Mesenchymal stem cell (in vitro differentiated cells and primary cell): ENCODE results near the gene AP3S2.

Source experiments
- DNase-seq: peaks from one replicate; pipeline ENCODE4 v3.0.0-alpha.2; 2013
- H2AFZ ChIP-seq: one replicate; pipeline ENCODE4 v1.6.1; 2013; ENCODE audit warnings: low read depth, mild to moderate bottlenecking, control low read depth, inconsistent platforms, low read length, moderate library complexity
- H2AK5ac ChIP-seq: 2 replicates; pipeline ENCODE4 v1.6.1; 2013; ENCODE audit warnings: low read length, moderate library complexity, mild to moderate bottlenecking, inconsistent platforms; ENCODE audit not compliant: severe bottlenecking
- H2BK120ac ChIP-seq: one replicate; pipeline ENCODE4 v1.6.1; 2013; ENCODE audit warnings: low read depth, mild to moderate bottlenecking, inconsistent platforms, low read length, moderate library complexity
- H2BK12ac ChIP-seq, 2 experiments: one replicate each; pipeline ENCODE4 v1.6.1; 2013; ENCODE audit warnings: inconsistent platforms in 2 of 2, low read length in 2 of 2, mild to moderate bottlenecking in 2 of 2, moderate library complexity in 2 of 2, control low read depth in 1 of 2
- H2BK15ac ChIP-seq: one replicate; pipeline ENCODE4 v1.6.1; 2013; ENCODE audit warnings: mild to moderate bottlenecking, low read depth, inconsistent platforms; ENCODE audit not compliant: poor library complexity, severe bottlenecking
- H2BK5ac ChIP-seq: 2 replicates; pipeline ENCODE4 v1.6.1; 2013; ENCODE audit warnings: low read depth, mild to moderate bottlenecking, low read length, control low read depth, inconsistent platforms; ENCODE audit not compliant: poor library complexity, severe bottlenecking
- H3K14ac ChIP-seq, 2 experiments: one replicate each; pipeline ENCODE4 v1.6.1; 2013; ENCODE audit warnings: inconsistent platforms in 2 of 2, low read length in 2 of 2, control low read depth in 1 of 2, mild to moderate bottlenecking in 1 of 2, moderate library complexity in 1 of 2
- H3K18ac ChIP-seq, 2 experiments: one replicate each; pipeline ENCODE4 v1.6.1; 2013; ENCODE audit warnings: inconsistent platforms in 2 of 2, low read length in 2 of 2, control low read depth in 1 of 2, low read depth in 1 of 2, mild to moderate bottlenecking in 1 of 2
- H3K23ac ChIP-seq, 2 experiments: one replicate each; pipeline ENCODE4 v1.6.1; 2013; ENCODE audit warnings: inconsistent platforms in 2 of 2, low read length in 2 of 2, mild to moderate bottlenecking in 2 of 2, moderate library complexity in 2 of 2, control low read depth in 1 of 2
- H3K27ac ChIP-seq: 2 replicates; pipeline ENCODE4 v1.5.1; 2013; ENCODE audit warnings: mild to moderate bottlenecking, moderate library complexity, low read length, control low read depth, inconsistent platforms; ENCODE audit not compliant: poor library complexity, severe bottlenecking
- H3K27me3 ChIP-seq, 2 experiments: 2 replicates each; pipeline versions ENCODE4 v1.6.1 to v1.7.0; 2013; ENCODE audit warnings: low read length in 2 of 2, mild to moderate bottlenecking in 2 of 2, moderate library complexity in 2 of 2, control low read depth in 1 of 2, inconsistent platforms in 1 of 2; ENCODE audit not compliant: control insufficient read depth in 1 of 2, insufficient read depth in 1 of 2
- H3K36me3 ChIP-seq, 2 experiments: 2 replicates each; pipeline versions ENCODE4 v1.6.1 to v1.7.0; 2013; ENCODE audit warnings: low read length in 2 of 2, control low read depth in 1 of 2, inconsistent platforms in 1 of 2, low read depth in 1 of 2, mild to moderate bottlenecking in 1 of 2; ENCODE audit not compliant: insufficient read depth in 2 of 2, control insufficient read depth in 1 of 2
- H3K4ac ChIP-seq, 2 experiments: one replicate each; pipeline ENCODE4 v1.6.1; 2013; ENCODE audit warnings: inconsistent platforms in 2 of 2, low read length in 2 of 2, mild to moderate bottlenecking in 2 of 2, moderate library complexity in 2 of 2, control low read depth in 1 of 2, low read depth in 1 of 2
- H3K4me1 ChIP-seq: 2 replicates; pipeline ENCODE4 v1.6.1; 2013; ENCODE audit warnings: low read depth, low read length, control low read depth; ENCODE audit not compliant: control insufficient read depth, insufficient read depth
- H3K4me2 ChIP-seq: 2 replicates; pipeline ENCODE4 v1.6.1; 2013; ENCODE audit warnings: low read length, mild to moderate bottlenecking, inconsistent platforms; ENCODE audit not compliant: poor library complexity, severe bottlenecking
- H3K4me3 ChIP-seq, 2 experiments: 2 replicates each; pipeline versions ENCODE4 v1.5.1 to v1.7.0; 2013; ENCODE audit warnings: low read length in 2 of 2, mild to moderate bottlenecking in 2 of 2, control low read depth in 1 of 2, low read depth in 1 of 2; ENCODE audit not compliant: insufficient read depth in 1 of 2
- H3K79me1 ChIP-seq: replicated peaks from 2 replicates; pipeline ENCODE4 v1.6.1; 2013; ENCODE audit warnings: mild to moderate bottlenecking, control low read depth, low read length, inconsistent platforms; ENCODE audit not compliant: poor library complexity, severe bottlenecking
- H3K9ac ChIP-seq: 2 replicates; pipeline ENCODE4 v1.7.0; 2013; ENCODE audit warnings: mild to moderate bottlenecking, low read length, moderate library complexity
- H3K9me3 ChIP-seq: 2 replicates; pipeline ENCODE4 v1.7.0; 2013; ENCODE audit warnings: mild to moderate bottlenecking, low read length; ENCODE audit not compliant: control insufficient read depth
- H4K8ac ChIP-seq: one replicate; pipeline ENCODE4 v1.6.1; 2013; ENCODE audit warnings: inconsistent platforms, mild to moderate bottlenecking, low read length, moderate library complexity
- H4K91ac ChIP-seq: one replicate; pipeline ENCODE4 v1.6.1; 2013; ENCODE audit warnings: mild to moderate bottlenecking, low read length, inconsistent platforms
- WGBS: methylation state at CpG from one replicate; pipeline ENCODE4 v1.1.7; 2013; ENCODE audit warnings: mixed read lengths; 5-methylcytosine and 5-hydroxymethylcytosine counted together

AP3S2 gene

DNA sequence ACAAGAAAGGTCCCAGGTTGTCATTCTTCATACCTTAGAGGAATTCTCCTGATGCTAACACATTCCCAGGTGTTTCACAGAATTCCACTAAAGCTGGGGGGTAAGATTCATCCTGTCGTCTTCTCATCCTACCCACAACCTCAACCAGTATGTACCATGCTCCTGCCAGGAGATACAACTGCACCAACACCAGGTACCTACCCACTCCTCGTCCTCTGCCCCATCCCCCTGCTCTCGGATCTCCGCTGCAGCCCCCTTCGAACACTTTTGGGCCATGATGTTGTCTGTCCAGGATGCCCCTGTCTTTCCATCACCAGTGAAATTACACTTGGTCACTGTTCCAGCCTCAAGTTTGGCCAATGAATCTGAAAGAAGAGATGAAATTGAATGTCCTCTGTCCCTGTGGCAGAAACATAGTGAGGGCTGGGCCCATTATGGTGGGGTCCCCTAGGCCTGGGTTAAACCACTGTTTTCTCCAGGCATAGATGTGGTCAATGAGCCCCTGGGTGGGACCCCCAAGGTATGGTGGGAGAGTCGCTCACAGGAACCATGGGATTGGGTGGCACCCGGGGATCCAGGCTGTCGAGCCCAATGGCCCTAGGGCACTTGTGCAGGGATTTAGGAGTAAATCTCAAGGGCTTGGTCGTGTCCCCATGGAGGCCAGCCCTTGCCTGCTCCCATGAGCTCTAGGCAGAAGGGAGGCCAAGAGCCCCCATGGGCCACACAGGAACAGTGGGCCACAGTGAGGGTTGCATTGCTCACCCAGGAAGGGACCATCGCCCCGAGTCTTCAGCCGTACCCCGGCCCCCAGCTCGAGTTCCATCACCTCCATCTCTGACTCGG lies 9.4 kb upstream of the AP3S2 start:
- no peak overlapping the region for H3K4me3 ChIP-seq
- no peak overlapping the region for H2BK12ac ChIP-seq
- H3K14ac ChIP-seq: no peak overlapping the region
- no peak overlapping the region for H3K23ac ChIP-seq
- no peak overlapping the region for H4K8ac ChIP-seq
- H3K4ac ChIP-seq: no peak overlapping the region
- no peak overlapping the region for H2BK15ac ChIP-seq
- no peaks in the 10 kb centered on the region for H3K4me1 ChIP-seq
- 94% methylated on average over 14 of the region's 15 CpGs for WGBS
- H3K18ac ChIP-seq: no peak overlapping the region
- H2AK5ac ChIP-seq: no peak overlapping the region
- H2AFZ ChIP-seq: no peak overlapping the region
- H3K79me1 ChIP-seq: no peaks in the 10 kb centered on the region
- no peaks in the 10 kb centered on the region for H3K9me3 ChIP-seq
- no peaks in the 10 kb centered on the region for H3K27me3 ChIP-seq
- no peak overlapping the region for H2BK120ac ChIP-seq
- no peak overlapping the region for H3K9ac ChIP-seq
- no peak for DNase-seq
- no peak overlapping the region for H3K27ac ChIP-seq
- no peak overlapping the region for H2BK5ac ChIP-seq
- no peak overlapping the region for H3K4me2 ChIP-seq
- no peak overlapping the region for H4K91ac ChIP-seq
- H3K36me3 ChIP-seq: peaks cover 47 to 52% of the 10 kb centered on the region in 2 experiments

DNA sequence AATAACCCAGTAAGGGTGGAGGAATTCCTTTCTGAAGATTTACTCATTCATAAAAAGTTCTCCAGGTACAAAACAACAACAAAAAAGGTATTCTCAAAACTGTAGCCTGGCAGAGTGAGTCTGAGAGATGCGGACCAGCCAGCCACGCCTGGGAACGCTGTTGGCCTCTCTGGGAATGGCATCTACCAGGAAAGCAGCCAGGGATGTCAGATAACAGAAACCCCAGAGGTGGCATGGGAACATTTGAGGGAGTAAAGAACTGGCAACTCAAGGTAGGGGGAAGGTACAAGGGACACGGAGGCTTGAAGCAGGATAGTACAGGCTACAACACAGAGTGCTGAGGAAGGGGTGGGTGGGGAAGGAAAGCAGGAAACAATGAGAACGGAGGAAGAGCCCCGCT lies 7.1 kb upstream of the AP3S2 start:
- Histone ChIP-seq H2BK120ac (no peak overlapping the region), H4K8ac (no peak overlapping the region), H2BK5ac (no peak overlapping the region), H3K36me3 (peaks cover 34 to 40% of the 10 kb centered on the region in 2 experiments), H2AK5ac (no peak overlapping the region), H3K9ac (no peak overlapping the region), H3K27ac (no peak overlapping the region), H3K18ac (no peak overlapping the region), H3K14ac (no peak overlapping the region), H3K4me2 (no peak overlapping the region), H3K27me3 (no peaks in the 10 kb centered on the region), H3K79me1 (no peaks in the 10 kb centered on the region), H4K91ac (no peak overlapping the region), H2BK15ac (no peak overlapping the region), H2AFZ (no peak overlapping the region), H3K4me1 (no peaks in the 10 kb centered on the region), H3K23ac (no peak overlapping the region), H3K4me3 (no peak overlapping the region), H2BK12ac (no peak overlapping the region), H3K9me3 (no peaks in the 10 kb centered on the region), H3K4ac (no peak overlapping the region)
- 95% methylated on average over 4 of the region's 6 CpGs for WGBS
- DNase-seq: no peak

DNA sequence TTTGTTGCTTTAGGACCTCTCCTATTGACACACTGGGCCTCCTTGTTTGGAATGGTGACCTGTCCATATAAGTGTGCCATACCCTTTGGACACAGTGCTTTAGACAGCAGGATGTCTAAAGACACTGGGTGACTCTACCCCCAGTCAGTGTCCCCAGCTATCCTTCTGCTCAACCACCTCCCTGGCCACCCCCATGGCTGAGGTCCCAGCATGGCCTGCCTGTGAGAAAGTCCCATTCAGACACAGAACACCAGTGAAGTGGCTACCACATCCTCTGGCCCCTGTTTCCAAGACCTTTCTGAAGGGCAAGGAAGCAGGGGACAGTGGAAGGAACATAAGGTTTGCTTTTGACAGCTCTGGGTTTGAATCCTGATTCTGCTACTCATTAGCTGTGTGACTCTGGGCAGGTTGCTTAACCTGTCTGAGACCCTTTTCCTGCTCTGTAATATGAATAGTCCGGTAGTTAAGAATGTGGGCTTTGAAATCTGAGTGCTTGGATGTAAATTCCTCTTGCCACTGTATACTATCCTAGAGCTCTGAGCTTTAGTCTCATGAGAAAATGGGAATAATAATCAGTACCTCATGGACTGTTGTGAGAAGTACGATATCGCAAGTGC lies 6.3 kb upstream of the AP3S2 start:
- no peak overlapping the region for H3K4ac ChIP-seq
- no peak overlapping the region for H3K23ac ChIP-seq
- no peaks in the 10 kb centered on the region for H3K27me3 ChIP-seq
- no peak overlapping the region for H2AFZ ChIP-seq
- no peak overlapping the region for H3K14ac ChIP-seq
- no peak overlapping the region for H2BK15ac ChIP-seq
- no peak overlapping the region for H3K27ac ChIP-seq
- WGBS: 100% methylated on average over 3 of the region's 3 CpGs
- H3K18ac ChIP-seq: no peak overlapping the region
- no peak overlapping the region for H3K9ac ChIP-seq
- no peak overlapping the region for H2AK5ac ChIP-seq
- no peak overlapping the region for H3K4me2 ChIP-seq
- DNase-seq: no peak
- no peak overlapping the region for H3K4me3 ChIP-seq
- no peak overlapping the region for H4K8ac ChIP-seq
- H3K79me1 ChIP-seq: peaks cover 2% of the 10 kb centered on the region
- no peak overlapping the region for H2BK120ac ChIP-seq
- H3K9me3 ChIP-seq: no peaks in the 10 kb centered on the region
- no peak overlapping the region for H2BK5ac ChIP-seq
- no peaks in the 10 kb centered on the region for H3K4me1 ChIP-seq
- H2BK12ac ChIP-seq: no peak overlapping the region
- peaks cover 30 to 40% of the 10 kb centered on the region in 2 experiments for H3K36me3 ChIP-seq
- H4K91ac ChIP-seq: no peak overlapping the region

DNA sequence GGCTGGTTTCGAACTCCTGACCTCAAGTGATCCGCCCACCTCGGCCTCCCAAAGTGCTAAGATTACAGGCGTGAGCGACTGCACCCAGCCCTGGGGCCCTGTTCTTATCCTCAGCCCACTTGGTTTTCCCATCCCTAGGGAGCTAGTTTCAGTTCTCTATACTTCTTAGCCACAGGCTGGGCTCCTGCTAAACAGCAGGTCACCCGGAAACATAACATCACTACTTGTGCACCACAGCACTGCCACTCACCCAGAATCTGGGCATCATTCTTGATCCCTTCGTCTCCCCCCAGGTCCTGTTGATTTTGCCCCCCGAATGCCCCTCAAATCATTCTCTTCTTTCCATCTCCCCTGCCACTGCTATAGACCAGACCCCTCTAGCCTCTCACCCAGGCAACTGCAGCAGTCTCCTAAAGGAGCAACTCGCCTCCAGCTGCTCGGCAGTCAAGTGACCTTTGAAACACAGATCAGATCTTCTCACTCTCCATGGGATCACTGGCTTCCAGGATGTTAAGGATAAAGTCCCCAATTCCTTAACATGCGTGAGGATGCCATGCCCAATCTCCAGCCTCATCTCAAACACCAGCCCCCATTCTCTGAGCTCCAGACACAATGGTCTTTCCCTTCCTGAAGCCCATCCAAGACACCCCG lies 5.6 kb upstream of the AP3S2 start:
- no peak overlapping the region for H3K4me2 ChIP-seq
- no peaks in the 10 kb centered on the region for H3K27me3 ChIP-seq
- no peaks in the 10 kb centered on the region for H3K4me1 ChIP-seq
- no peak overlapping the region for H3K4me3 ChIP-seq
- H3K27ac ChIP-seq: no peak overlapping the region
- H4K8ac ChIP-seq: no peak overlapping the region
- WGBS: 94% methylated on average over 12 of the region's 12 CpGs
- no peak overlapping the region for H2AFZ ChIP-seq
- H3K18ac ChIP-seq: no peak overlapping the region
- no peak overlapping the region for H2BK5ac ChIP-seq
- no peak overlapping the region for H2AK5ac ChIP-seq
- H2BK120ac ChIP-seq: no peak overlapping the region
- H3K14ac ChIP-seq: no peak overlapping the region
- no peak for DNase-seq
- no peak overlapping the region for H3K23ac ChIP-seq
- H2BK15ac ChIP-seq: no peak overlapping the region
- H2BK12ac ChIP-seq: no peak overlapping the region
- H3K79me1 ChIP-seq: peaks cover 2% of the 10 kb centered on the region
- H3K4ac ChIP-seq: no peak overlapping the region
- H3K9me3 ChIP-seq: no peaks in the 10 kb centered on the region
- no peak overlapping the region for H4K91ac ChIP-seq
- no peak overlapping the region for H3K9ac ChIP-seq
- peaks cover 25 to 37% of the 10 kb centered on the region in 2 experiments for H3K36me3 ChIP-seq
